ENCODE results near the gene ZNF615.
"Not testable (repeated sequence)": the region's sequence is repeated elsewhere in the genome, so short reads cannot be mapped to it uniquely, and the experiment has no call there.

ZNF615 gene

DNA sequence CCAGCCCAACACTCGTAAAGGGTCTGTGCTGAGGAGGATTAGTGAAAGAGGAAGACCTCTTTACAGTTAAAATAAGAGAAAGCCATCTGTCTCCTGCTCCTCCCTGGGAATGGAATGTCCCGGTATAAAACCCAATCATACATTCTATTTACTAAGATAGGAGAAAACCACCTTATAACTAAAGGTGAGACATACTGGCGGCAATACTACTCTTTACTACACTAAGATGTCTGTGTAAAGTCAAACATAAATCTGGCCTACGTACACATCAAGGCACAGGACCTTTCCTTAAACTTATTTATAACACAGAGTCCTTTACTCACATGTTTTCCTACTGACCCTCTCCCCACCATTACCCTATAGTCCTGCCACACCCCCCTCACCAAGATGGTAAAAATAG, 24.6 kb downstream of the ZNF615 start:
- Histone ChIP-seq H3K9me3 (ENCODE audit: insufficient read depth, low read length) (no peaks in the 10 kb centered on the region; the same call in 1 of the 2 replicates), H3F3A (ENCODE audit: insufficient read depth) (no peaks in the 10 kb centered on the region), H3K9ac (ENCODE audit: low read length) (no peak overlapping the region), H4K20me1 (ENCODE audit: low read depth, low read length) (no peaks in the 10 kb centered on the region), H3K79me2 (ENCODE audit: insufficient read depth, low read length) (no peaks in the 10 kb centered on the region), H2AFZ (ENCODE audit: low read depth, low read length, severe bottlenecking) (no peak overlapping the region), H3K4me2 (ENCODE audit: low read depth, low read length, poor library complexity, severe bottlenecking) (no peak overlapping the region), H3K27ac (ENCODE audit: low read depth, low read length) (no peak overlapping the region), H3K9me2 (replicated peaks; ENCODE audit: insufficient read depth, low read length) (no peaks in the 10 kb centered on the region), H3K4me3 (ENCODE audit: insufficient read depth, low read length, poor library complexity, severe bottlenecking) (no peak overlapping the region), H3K36me3 (ENCODE audit: low read length) (no peaks in the 10 kb centered on the region), H3K27me3 (ENCODE audit: low read length) (no peaks in the 10 kb centered on the region)
- no peak for TF ChIP-seq EZH2phosphoT487 (conservative IDR thresholded peaks at IDR 0.05; ENCODE audit: low read length)
- TF ChIP-seq, protein P1, sequence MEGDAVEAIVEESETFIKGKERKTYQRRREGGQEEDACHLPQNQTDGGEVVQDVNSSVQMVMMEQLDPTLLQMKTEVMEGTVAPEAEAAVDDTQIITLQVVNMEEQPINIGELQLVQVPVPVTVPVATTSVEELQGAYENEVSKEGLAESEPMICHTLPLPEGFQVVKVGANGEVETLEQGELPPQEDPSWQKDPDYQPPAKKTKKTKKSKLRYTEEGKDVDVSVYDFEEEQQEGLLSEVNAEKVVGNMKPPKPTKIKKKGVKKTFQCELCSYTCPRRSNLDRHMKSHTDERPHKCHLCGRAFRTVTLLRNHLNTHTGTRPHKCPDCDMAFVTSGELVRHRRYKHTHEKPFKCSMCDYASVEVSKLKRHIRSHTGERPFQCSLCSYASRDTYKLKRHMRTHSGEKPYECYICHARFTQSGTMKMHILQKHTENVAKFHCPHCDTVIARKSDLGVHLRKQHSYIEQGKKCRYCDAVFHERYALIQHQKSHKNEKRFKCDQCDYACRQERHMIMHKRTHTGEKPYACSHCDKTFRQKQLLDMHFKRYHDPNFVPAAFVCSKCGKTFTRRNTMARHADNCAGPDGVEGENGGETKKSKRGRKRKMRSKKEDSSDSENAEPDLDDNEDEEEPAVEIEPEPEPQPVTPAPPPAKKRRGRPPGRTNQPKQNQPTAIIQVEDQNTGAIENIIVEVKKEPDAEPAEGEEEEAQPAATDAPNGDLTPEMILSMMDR (IDR thresholded peaks at IDR 0.05; ENCODE audit: insufficient read depth, low read length, poor library complexity, severe bottlenecking), result no peak

DNA sequence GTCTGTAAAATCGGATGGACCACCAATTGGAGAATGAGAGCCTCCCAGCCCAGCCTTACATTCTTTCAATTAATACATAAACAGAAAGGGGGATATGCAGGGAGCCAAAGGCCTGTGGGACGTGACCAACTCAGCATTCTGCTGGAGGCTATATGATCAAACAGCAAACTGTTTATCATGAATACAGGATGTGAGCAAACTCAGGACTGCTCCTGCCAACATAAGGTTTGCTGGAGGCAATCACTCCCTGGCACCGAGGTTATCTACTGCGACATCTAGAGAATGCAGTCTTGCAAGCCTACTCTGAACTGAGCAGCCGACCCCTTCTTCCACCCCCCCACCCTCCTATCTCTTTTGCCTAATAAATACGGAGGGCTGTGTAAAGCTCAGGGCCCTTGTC, 27.1 kb downstream of the ZNF615 start:
- not testable (repeated sequence) for H4K20me1 ChIP-seq (ENCODE audit: low read depth, low read length); H3K9me3 ChIP-seq (ENCODE audit: insufficient read depth, low read length); H3K27ac ChIP-seq (ENCODE audit: low read depth, low read length); H3K9ac ChIP-seq (ENCODE audit: low read length); H3K79me2 ChIP-seq (ENCODE audit: insufficient read depth, low read length); H3K4me3 ChIP-seq (ENCODE audit: insufficient read depth, low read length, poor library complexity, severe bottlenecking); H3K9me2 ChIP-seq (replicated peaks; ENCODE audit: insufficient read depth, low read length); H2AFZ ChIP-seq (ENCODE audit: low read depth, low read length, severe bottlenecking); H3K4me2 ChIP-seq (ENCODE audit: low read depth, low read length, poor library complexity, severe bottlenecking); H3K36me3 ChIP-seq (ENCODE audit: low read length); H3F3A ChIP-seq (ENCODE audit: insufficient read depth); H3K27me3 ChIP-seq (ENCODE audit: low read length)

DNA sequence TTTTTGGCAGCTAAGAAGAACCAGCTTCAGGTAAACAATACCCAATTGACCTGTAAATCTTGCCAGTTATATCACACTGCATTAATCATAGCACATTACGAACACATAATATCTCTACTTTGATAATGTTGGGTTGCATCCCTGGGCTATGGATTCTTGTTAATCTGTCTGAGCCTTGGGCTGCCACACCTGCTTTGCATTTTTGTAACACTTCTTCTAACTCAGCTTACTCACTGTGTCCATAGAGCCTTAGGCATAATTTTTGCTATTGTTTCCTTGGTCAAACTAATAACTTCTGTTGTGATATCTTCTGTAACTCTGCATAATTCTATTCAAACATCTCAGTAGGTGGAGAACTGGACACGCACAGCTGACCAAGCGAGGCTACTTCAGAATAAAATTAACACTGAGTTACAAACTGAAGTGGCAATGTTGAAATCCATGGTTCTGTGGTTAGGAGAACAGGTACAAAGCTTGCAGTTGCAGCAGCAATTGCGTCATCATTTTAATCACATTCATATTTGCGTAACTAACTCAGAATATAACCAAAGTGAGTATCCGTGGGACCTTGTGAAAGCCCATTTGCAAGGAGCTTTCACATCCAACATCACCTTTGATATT, 27.8 kb downstream of the ZNF615 start:
- no peak overlapping the region for H3K4me2 ChIP-seq (ENCODE audit: low read depth, low read length, poor library complexity, severe bottlenecking)
- H2AFZ ChIP-seq (ENCODE audit: low read depth, low read length, severe bottlenecking), result no peak overlapping the region
- no peaks in the 10 kb centered on the region for H3K9me2 ChIP-seq (replicated peaks; ENCODE audit: insufficient read depth, low read length)
- no peaks in the 10 kb centered on the region; the same call in 1 of the 2 replicates for H3K9me3 ChIP-seq (ENCODE audit: insufficient read depth, low read length)
- no peak overlapping the region for H3K9ac ChIP-seq (ENCODE audit: low read length)
- TF ChIP-seq EZH2phosphoT487 (conservative IDR thresholded peaks at IDR 0.05; ENCODE audit: low read length), result no peak
- TF ChIP-seq, protein P1 (IDR thresholded peaks at IDR 0.05; ENCODE audit: insufficient read depth, low read length, poor library complexity, severe bottlenecking), result no peak
- no peaks in the 10 kb centered on the region for H3F3A ChIP-seq (ENCODE audit: insufficient read depth)
- no peak overlapping the region for H3K4me3 ChIP-seq (ENCODE audit: insufficient read depth, low read length, poor library complexity, severe bottlenecking)
- H3K36me3 ChIP-seq (ENCODE audit: low read length), result no peaks in the 10 kb centered on the region
- no peaks in the 10 kb centered on the region for H4K20me1 ChIP-seq (ENCODE audit: low read depth, low read length)
- H3K79me2 ChIP-seq (ENCODE audit: insufficient read depth, low read length), result no peaks in the 10 kb centered on the region
- H3K27ac ChIP-seq (ENCODE audit: low read depth, low read length), result no peak overlapping the region
- H3K27me3 ChIP-seq (ENCODE audit: low read length), result no peaks in the 10 kb centered on the region

DNA sequence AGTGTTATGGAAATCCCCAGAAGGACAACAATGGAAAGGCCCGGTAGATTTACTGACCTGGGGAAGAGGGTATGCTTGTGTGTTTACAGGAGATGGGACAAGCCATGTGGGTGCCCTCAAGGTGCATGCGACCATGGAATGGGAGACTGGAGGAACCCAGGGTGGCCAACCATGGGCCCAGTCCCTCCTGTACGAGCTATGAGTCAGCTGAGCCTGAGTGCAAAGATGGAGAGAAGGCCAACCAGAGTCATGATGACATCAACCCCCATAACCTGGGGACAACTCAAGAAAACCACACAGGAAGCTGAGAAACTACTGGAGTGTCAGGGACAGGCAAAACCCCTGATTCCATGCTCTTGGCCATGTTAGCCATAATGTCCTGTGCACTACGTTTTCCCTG, 29.1 kb downstream of the ZNF615 start:
- no peak overlapping the region for H3K4me2 ChIP-seq (ENCODE audit: low read depth, low read length, poor library complexity, severe bottlenecking)
- H4K20me1 ChIP-seq (ENCODE audit: low read depth, low read length), result no peaks in the 10 kb centered on the region
- H3K4me3 ChIP-seq (ENCODE audit: insufficient read depth, low read length, poor library complexity, severe bottlenecking), result no peak overlapping the region
- no peaks in the 10 kb centered on the region for H3K79me2 ChIP-seq (ENCODE audit: insufficient read depth, low read length)
- no peak overlapping the region for H3K9ac ChIP-seq (ENCODE audit: low read length)
- no peak overlapping the region for H2AFZ ChIP-seq (ENCODE audit: low read depth, low read length, severe bottlenecking)
- H3K9me2 ChIP-seq (replicated peaks; ENCODE audit: insufficient read depth, low read length), result no peaks in the 10 kb centered on the region
- 0 out of 2 replicates have a peak, but pooled peaks cover 10% of the 10 kb centered on the region for H3K9me3 ChIP-seq (ENCODE audit: insufficient read depth, low read length)
- TF ChIP-seq, protein P1 (IDR thresholded peaks at IDR 0.05; ENCODE audit: insufficient read depth, low read length, poor library complexity, severe bottlenecking), result no peak
- TF ChIP-seq EZH2phosphoT487 (conservative IDR thresholded peaks at IDR 0.05; ENCODE audit: low read length), result no peak
- no peak overlapping the region for H3K27ac ChIP-seq (ENCODE audit: low read depth, low read length)
- H3K36me3 ChIP-seq (ENCODE audit: low read length), result no peaks in the 10 kb centered on the region
- H3K27me3 ChIP-seq (ENCODE audit: low read length), result no peaks in the 10 kb centered on the region
- H3F3A ChIP-seq (ENCODE audit: insufficient read depth), result no peaks in the 10 kb centered on the region
